Stimulated activated naive CD8-positive, alpha-beta T cell treated with anti-CD3 and anti-CD28 coated beads, Interleukin-15, amount 100 ng/mL, for 72 hours (primary cell): ENCODE measurements around the gene TMEM130.
A peak's percentile ranks its signal among the peaks of the same experiment; 100 is the strongest.

Experiments
- ATAC-seq: fragments of 150-1000 bp; cut with Tn5 transposase; 2 replicates; pipeline ENCODE4 v1.10.0; 2021; ENCODE audit warnings: mild to moderate bottlenecking, moderate library complexity
- DNase-seq, 2 donors: peaks; one replicate each; pipeline ENCODE4 v3.0.0; 2021 to 2022
- H3K27ac Mint-ChIP-seq, 2 donors: one replicate each; pipeline ENCODE4 v1.8.0; 2022; ENCODE audit warnings: mild to moderate bottlenecking in 2 of 2, mixed read lengths in 2 of 2, moderate library complexity in 2 of 2
- H3K27me3 Mint-ChIP-seq: one replicate; pipeline ENCODE4 v1.8.0; 2022; ENCODE audit warnings: mixed read lengths
- H3K4me1 Mint-ChIP-seq: one replicate; pipeline ENCODE4 v1.8.0; 2022; ENCODE audit warnings: mild to moderate bottlenecking, mixed read lengths
- H3K4me3 Mint-ChIP-seq, 2 donors: one replicate each; pipeline ENCODE4 v1.8.0; 2022; ENCODE audit warnings: mild to moderate bottlenecking in 2 of 2, mixed read lengths in 2 of 2, moderate library complexity in 1 of 2
- H3K9me3 Mint-ChIP-seq, 2 donors: one replicate each; pipeline ENCODE4 v1.8.0; 2022; ENCODE audit warnings: mixed read lengths in 2 of 2

The TMEM130 gene

DNA sequence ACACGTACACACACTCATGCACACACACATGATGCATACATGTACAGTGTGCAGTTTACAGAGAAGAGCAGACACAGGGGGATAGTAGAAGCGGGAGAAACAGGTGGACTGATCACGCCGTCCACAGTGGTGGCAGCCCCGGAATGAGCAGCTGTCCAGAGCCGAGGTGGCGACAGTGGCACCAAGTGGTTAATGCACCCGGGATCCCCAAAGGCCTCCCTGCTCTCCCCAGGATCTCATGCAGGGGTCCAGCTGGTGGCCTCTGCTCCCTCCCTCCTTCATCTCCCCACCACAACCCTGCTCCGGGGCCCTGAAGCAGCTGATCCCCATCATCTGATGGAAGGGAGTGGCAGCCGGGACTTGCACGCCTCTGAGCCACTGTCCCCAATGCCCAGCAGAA, 29.7 kb downstream of the TMEM130 start:
- Mint-ChIP-seq H3K4me1 (no peaks in the 10 kb centered on the region), H3K4me3 (no peak overlapping the region), H3K9me3 (no peaks in the 10 kb centered on the region), H3K27ac (no peak overlapping the region), H3K27me3 (peaks cover 52% of the 10 kb centered on the region)
- ATAC-seq (no peak), DNase-seq (no peak)

DNA sequence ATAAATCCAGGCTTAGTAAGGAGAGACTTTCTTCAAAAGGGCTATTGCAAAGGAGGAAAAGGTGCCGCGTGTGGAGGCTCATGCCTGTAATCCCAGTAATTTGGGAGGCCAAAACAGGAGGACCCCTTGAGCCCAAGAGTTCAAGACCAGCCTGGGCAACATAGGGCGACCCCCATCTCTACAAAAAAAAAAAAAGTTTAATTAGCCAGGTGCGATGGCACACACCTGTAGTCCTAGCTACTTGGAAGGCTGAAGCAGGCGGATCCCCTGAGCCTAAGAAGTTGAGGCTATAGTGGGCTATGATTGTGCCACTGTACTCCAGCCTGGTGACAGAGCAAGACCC, 32.2 kb downstream of the TMEM130 start:
- Mint-ChIP-seq H3K27ac (no peak overlapping the region), H3K4me3 (no peak overlapping the region), H3K9me3 (no peaks in the 10 kb centered on the region), H3K4me1 (no peaks in the 10 kb centered on the region), H3K27me3 (peaks cover 52% of the 10 kb centered on the region)
- no peak for ATAC-seq
- DNase-seq: no peak

DNA sequence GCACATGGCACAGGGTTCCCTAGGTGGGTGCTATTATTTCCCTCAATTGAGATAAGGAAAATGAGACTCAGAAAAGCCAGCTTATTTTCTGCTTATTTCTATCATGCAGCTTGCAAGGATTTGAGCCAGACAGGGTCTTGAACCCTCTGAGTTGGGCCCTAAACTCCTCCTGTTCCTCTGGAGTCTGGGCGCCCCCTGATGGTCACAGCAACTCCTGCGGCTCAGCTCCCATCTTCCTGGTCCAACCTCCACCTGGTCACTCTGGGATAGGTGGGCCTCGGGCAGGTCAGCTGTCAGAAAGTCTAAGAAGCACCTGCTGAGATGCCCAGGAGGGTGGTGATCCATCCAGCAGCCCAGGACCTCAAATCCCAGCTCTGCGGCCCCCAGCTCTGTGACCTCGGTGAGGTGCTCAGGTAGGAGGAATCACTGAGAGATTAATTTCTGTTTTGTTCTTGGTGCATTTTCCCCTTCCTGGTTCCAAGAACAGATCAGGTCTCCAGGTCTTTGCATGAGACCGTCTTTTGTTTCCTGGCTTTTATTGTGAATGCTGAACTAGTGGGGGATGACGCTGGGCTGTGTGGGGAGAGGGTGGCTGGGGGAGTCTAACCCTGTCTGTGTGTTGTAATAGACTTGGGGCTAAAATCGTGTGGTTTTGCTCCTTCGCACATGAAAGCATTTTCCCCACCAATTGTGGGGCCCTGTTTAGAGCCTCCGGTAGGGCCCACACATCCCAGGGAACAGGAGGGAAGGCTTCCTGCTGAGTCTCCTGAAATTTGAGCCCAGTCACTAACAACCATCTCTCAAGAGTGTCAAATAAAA, 32.8 kb downstream of the TMEM130 start:
- ATAC-seq (no peak), DNase-seq (peak in 1 of 2 donors; percentile 16)
- no peaks in the 10 kb centered on the region for H3K4me1 Mint-ChIP-seq
- H3K4me3 Mint-ChIP-seq: no peak overlapping the region
- H3K27me3 Mint-ChIP-seq: peaks cover 52% of the 10 kb centered on the region
- no peaks in the 10 kb centered on the region for H3K9me3 Mint-ChIP-seq
- H3K27ac Mint-ChIP-seq: peak overlapping the region in 1 of 2 donors; percentile 72

DNA sequence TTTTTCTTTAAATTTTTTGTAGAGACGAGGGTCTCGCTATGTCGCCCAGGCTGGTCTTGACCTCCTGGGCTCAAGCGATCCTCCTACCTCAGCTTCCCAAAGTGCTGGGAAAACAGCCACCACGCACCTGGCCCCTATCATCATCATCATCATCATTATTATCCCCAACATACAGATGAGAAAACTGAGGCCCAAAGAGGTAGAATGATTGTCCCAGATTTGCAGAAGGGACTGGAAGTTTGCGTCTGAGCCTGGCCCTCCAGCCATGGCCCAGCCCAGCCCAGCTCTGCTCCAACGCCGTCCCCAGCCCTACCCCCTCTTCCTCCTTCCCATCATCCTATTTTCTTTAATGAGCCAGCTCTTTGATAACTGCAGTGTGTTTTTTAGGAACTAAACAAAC, 34.9 kb downstream of the TMEM130 start:
- Mint-ChIP-seq H3K4me1 (no peaks in the 10 kb centered on the region), H3K9me3 (no peaks in the 10 kb centered on the region), H3K27me3 (peaks cover 32% of the 10 kb centered on the region), H3K4me3 (no peak overlapping the region), H3K27ac (no peak overlapping the region)
- no peak for DNase-seq
- no peak for ATAC-seq

DNA sequence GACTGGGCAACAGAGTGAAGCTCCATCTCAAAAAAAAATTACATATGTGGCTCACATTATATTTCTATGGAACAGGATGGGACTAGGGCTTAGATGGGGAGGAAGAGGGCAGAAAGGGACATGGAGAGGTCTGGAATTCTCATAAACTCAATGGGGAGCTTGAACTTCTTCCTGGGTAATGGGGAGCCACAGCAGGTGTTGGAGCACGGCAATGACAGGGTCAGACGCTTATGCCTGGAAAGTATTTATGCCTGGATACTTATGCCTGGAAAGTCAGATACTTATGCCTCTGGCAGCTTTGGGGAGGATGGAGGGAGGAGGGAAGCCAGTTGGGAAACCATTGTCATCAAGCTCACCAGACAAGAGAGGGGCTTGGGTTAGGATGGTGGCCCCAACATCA, 36.8 kb downstream of the TMEM130 start:
- no peak for DNase-seq

DNA sequence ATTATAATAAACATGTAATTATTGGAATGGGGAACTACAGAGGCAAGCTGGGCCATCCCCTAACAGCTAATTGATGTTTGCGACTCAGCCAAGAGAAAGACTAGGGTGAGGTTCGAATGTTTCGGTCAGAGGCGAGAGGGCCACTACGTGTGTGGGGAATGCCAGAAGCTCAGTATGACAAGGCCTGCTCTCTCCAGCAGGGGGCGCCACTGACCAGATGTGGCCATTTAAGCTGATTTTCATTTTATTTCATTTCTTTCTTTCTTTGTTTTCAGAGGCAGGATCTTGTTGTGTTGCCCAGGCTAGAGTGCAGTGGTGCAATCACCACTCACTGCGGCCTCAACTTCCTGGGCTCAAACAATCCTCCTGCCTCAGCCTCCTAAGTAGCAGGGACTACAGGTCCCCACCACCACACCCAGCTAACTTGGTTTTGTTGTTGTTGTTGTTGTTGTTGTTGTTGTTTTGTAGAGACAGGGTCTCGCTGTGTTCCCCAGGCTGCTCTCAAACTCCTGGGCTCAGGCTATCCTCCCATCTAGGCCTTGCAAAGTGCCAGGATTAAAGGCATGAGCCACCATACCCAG, 38.1 kb downstream of the TMEM130 start:
- DNase-seq (peak; percentile 14 to 34), ATAC-seq (peak; percentile 43)
- no peaks in the 10 kb centered on the region for H3K9me3 Mint-ChIP-seq
- no peak overlapping the region for H3K27ac Mint-ChIP-seq
- no peaks in the 10 kb centered on the region for H3K4me1 Mint-ChIP-seq
- H3K27me3 Mint-ChIP-seq: peaks cover 32% of the 10 kb centered on the region
- no peak overlapping the region for H3K4me3 Mint-ChIP-seq

More for the DNA sequence above, 36.8 kb downstream of the TMEM130 start:
- peaks cover 28% of the 10 kb centered on the region for H3K27me3 Mint-ChIP-seq
- no peaks in the 10 kb centered on the region for H3K4me1 Mint-ChIP-seq
- H3K9me3 Mint-ChIP-seq: no peaks in the 10 kb centered on the region
- H3K27ac Mint-ChIP-seq: no peak overlapping the region
- no peak overlapping the region for H3K4me3 Mint-ChIP-seq
- no peak for ATAC-seq

DNA sequence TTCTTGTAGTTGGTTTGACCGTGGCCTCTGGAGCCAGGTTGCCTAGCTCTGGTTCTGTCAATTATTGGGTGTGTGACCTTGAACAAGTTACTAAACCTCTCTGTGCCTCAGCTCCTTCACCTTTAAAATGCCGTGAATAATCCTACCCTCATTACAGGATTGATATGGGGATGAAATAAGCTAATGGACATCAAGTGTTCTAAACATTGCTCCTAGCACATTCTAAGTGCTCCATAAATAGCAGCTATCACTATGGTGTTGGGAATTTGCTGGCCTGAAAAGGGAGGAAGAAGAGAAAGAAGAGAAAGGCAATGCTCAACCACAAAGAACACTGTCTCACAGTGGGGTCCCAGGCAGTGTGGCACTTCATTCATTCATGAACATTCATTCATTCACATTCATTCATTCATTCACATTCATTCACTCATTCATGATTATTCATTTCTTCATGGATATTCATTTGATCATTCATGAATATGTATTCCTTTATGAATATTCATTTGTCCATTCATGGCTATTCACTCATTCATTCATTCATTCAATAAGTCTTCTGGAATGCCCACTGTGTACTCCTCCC, 38.8 kb downstream of the TMEM130 start:
- Mint-ChIP-seq H3K27ac (no peak overlapping the region), H3K9me3 (no peaks in the 10 kb centered on the region), H3K4me1 (no peaks in the 10 kb centered on the region), H3K27me3 (peaks cover 32% of the 10 kb centered on the region), H3K4me3 (no peak overlapping the region)
- DNase-seq: no peak
- ATAC-seq: no peak

DNA sequence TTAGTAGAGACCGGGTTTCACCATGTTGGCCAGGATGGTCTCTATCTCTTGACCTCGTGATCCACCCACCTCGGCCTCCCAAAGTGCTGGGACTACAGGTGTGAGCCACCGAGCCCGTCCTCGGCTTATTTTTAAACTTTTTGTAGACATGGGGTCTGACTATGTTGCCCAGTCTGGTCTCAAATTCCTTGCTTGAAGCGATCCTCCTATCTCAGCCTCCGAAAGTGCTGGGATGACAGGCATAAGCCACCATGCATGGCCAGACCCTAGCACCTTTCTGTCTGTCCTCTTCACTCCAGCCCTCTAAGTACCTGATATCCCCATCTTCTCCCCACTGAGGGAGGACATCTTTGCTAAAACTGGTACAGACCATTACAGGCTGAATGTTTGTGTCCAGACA, 41.4 kb downstream of the TMEM130 start:
- Mint-ChIP-seq H3K27ac (no peak overlapping the region), H3K27me3 (peaks cover 33% of the 10 kb centered on the region), H3K9me3 (no peaks in the 10 kb centered on the region), H3K4me1 (no peaks in the 10 kb centered on the region), H3K4me3 (no peak overlapping the region)
- ATAC-seq (no peak), DNase-seq (no peak)

DNA sequence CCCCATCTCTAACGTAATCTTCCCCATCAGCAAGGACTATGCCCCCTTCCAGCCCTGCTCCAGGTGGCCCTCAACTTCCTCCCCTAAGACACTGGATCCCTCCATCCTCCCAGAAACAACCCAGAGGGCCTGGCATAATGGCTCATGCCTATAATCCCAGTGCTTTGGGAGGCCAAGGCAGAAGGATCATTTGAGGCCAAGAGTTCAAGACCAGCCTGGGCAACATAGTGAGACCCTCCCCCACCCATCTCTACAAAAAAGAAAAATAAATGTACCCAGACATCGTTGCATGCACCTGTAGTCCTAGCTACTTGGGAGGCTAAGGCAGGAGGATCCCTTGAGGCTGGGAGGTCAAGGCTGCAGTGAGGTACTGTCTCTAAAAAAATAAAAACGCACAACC, 42.6 kb downstream of the TMEM130 start:
- Mint-ChIP-seq H3K27ac (peak overlapping the region; percentile 5 to 48), H3K27me3 (peaks cover 32% of the 10 kb centered on the region), H3K4me1 (no peaks in the 10 kb centered on the region), H3K9me3 (no peaks in the 10 kb centered on the region), H3K4me3 (no peak overlapping the region)
- DNase-seq (no peak), ATAC-seq (no peak)

DNA sequence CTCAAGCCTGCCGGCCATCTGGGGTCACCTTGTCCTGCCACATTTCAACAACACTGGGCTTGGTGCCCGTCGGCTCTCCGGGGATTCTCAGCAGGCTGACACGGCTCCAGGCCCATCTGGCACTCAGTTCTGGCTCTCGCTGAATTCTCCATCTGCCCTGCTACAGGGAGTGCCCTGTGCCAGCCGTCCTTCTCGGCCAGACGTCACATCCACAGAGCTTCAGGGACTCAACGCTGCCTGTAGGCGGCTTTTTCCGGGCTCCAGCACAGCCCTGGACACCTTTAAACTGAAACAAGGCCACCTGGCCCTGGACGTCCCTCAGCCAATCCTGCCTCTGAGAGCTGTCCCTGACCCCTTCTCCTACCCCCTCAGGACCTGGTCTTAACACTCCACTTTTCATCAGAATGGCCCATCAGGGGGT, 43.0 kb downstream of the TMEM130 start:
- Mint-ChIP-seq H3K4me1 (no peaks in the 10 kb centered on the region), H3K27ac (no peak overlapping the region), H3K9me3 (no peaks in the 10 kb centered on the region), H3K27me3 (peaks cover 32% of the 10 kb centered on the region), H3K4me3 (no peak overlapping the region)
- DNase-seq (no peak), ATAC-seq (no peak)

DNA sequence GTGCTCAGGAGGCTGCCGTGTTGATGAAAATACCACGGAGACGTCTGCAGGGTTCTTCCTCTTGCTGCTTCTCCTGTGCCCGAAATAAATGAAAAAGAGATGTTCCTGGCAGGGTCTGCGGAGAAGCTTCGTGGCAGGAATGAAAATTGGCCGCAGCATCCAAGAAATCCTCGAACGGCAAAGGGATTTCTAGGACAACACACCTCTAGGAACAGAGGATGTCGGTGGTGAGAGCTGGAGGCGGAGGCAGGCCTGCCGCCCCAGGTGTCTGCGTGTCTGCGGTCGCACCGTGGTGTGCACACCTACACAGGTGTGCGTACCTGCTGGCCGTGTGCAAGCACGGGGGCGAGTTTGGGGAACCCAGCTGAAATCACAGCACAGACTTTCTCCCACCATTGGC, 43.4 kb downstream of the TMEM130 start:
- ATAC-seq (no peak), DNase-seq (no peak)
- H3K9me3 Mint-ChIP-seq: no peaks in the 10 kb centered on the region
- no peak overlapping the region for H3K4me3 Mint-ChIP-seq
- H3K27ac Mint-ChIP-seq: no peak overlapping the region
- H3K4me1 Mint-ChIP-seq: no peaks in the 10 kb centered on the region
- H3K27me3 Mint-ChIP-seq: peaks cover 32% of the 10 kb centered on the region

DNA sequence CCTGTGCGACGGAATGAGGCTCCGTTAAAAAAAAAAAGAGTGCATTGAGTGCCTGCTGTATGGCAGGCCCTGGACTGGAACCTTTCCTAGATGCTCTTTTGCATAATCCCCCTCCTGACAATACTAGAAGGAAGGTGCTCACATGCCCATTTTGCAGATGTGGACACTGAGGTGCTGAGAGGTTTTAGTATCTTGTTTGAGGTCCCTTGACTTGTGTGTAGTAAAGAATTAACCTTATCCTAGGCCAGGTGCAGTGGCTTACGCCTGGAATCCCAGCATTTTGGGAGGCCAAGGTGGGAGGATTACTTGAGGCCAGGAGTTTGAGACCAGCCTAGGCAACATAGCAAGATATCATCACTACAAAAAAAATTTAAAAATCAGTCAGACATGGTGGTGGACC, 46.6 kb downstream of the TMEM130 start:
- ATAC-seq (no peak), DNase-seq (no peak)
- Mint-ChIP-seq H3K27me3 (peaks cover 25% of the 10 kb centered on the region), H3K4me1 (no peaks in the 10 kb centered on the region), H3K27ac (no peak overlapping the region), H3K9me3 (no peaks in the 10 kb centered on the region), H3K4me3 (no peak overlapping the region)

DNA sequence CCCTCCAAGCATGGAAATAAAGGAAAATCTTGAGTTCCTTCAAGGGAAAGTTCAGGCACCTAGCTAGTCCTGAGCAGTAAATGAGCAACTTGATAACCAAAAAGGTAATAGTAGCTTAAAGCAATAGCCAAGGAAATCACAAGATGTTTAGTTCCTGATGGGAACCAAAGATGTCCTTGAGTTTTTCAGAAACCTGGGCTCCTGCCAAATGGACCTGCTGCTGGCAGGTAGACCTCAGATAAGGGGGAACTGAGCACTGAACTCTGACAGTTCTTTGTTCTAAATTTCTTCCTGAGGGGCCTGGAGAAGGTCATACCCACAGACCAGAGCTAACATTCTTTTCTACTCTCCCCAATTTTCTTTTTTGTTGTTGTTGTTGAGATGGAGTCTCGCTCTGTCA, 48.5 kb downstream of the TMEM130 start:
- no peak for ATAC-seq
- no peak for DNase-seq
- no peak overlapping the region for H3K27ac Mint-ChIP-seq
- no peak overlapping the region for H3K4me3 Mint-ChIP-seq
- H3K9me3 Mint-ChIP-seq: no peaks in the 10 kb centered on the region
- peaks cover 7% of the 10 kb centered on the region for H3K27me3 Mint-ChIP-seq
- no peaks in the 10 kb centered on the region for H3K4me1 Mint-ChIP-seq

DNA sequence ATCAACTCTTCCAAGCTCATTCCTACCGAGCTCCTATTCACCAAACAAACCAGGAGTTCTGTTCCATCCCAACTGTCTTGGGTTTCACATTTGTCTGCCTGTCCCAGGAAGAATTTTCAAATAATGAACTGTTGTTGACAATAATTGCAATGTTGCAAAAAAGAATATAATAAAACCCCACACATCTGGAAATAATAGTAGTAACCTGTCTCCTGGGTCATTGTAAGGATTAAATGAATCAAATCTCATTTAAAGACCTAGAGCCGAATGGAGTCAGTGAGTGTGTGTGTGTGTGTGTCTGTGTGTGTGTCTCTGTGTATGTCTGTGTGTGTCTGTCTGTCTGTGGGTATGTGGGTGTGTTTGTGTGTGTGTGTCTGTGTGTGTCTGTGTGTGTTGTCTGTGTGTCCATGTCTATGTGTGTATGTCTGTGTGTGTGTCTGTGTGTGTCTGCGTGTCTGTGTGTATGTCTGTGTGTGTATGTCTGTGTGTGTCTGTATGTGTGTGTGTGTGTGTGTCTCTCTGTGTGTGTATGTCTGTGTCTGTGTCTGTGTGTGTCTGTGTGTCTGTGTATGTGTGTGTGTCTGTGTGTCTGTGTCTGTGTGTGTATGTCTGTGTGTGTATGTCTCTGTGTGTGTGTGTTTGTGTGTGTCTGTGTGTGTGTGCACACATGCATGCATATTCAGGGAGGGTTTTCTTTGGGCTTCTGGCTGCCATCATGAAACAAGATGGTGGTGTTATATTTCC, 52.7 kb downstream of the TMEM130 start:
- Mint-ChIP-seq H3K9me3 (no peaks in the 10 kb centered on the region), H3K27me3 (no peaks in the 10 kb centered on the region), H3K4me3 (no peak overlapping the region), H3K4me1 (no peaks in the 10 kb centered on the region), H3K27ac (no peak overlapping the region)
- ATAC-seq: no peak
- DNase-seq: no peak

DNA sequence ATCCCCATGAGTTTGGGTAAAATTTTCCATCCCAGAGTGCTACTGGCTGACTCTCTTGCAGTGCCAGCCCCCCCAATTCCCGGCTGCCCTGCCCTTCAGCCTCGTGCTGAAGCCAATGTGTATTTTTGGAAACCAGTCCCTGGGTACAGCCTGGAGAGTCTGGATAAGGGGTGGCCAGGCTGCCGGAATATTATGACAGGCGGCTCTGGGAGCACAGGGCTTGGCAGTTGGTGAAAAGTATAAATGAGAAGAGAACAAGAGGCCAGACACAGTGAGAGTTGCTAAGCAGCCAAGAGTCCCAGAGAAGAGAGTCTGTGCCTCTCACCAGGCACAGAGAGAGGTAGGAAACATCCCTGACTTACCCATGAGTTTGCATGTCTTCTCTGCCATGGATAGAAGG, 53.6 kb downstream of the TMEM130 start:
- DNase-seq (no peak), ATAC-seq (no peak)
- Mint-ChIP-seq H3K27me3 (no peaks in the 10 kb centered on the region), H3K27ac (no peak overlapping the region), H3K4me1 (no peaks in the 10 kb centered on the region), H3K4me3 (no peak overlapping the region), H3K9me3 (peaks cover 2 to 3% of the 10 kb centered on the region in 2 donors)

DNA sequence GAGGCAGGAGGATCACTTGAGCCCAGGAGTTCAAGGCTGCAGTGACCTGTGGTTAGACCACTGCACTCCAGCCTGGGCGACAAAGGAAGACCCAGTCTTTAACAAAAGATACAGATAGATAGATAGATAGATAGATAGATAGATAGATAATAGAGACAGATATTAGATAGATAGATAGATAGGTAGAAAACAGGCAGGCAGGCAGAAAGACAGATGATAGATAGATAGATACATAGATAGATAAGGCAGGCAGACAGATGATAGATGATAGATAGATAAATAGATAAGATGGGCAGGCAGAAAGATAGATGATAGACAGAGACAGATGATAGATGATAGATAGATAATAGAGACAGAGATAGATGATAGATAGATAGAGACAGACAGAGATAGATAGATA, 54.5 kb downstream of the TMEM130 start:
- Mint-ChIP-seq H3K27me3 (no peaks in the 10 kb centered on the region), H3K9me3 (peaks cover 9 to 10% of the 10 kb centered on the region in 2 donors), H3K27ac (no peak overlapping the region), H3K4me1 (no peaks in the 10 kb centered on the region), H3K4me3 (no peak overlapping the region)
- ATAC-seq: no peak
- no peak for DNase-seq
